HG03175 (cell line): ENCODE measurements around the gene KTI12.

Source experiments
- ATAC-seq: cut with Tn5 transposase; IDR thresholded peaks from one replicate; pipeline ENCODE4 v1.9.1; 2021; ENCODE audit warnings: mild to moderate bottlenecking, moderate library complexity; ENCODE audit not compliant: unreplicated experiment

KTI12 gene

GRCh38 chr1:51989582-51990477, 43.8 kb downstream of the KTI12 start:
- ATAC-seq = no peak

GRCh38 chr1:51988254-51988653, 45.4 kb downstream of the KTI12 start:
- no peak for ATAC-seq

GRCh38 chr1:51986718-51987117, 46.9 kb downstream of the KTI12 start:
- no peak for ATAC-seq

GRCh38 chr1:51982161-51982560, 51.4 kb downstream of the KTI12 start:
- ATAC-seq = no peak
